ENCODE data around the gene BIRC7.
"Not testable (repeated sequence)": the region's sequence is repeated elsewhere in the genome, so short reads cannot be mapped to it uniquely, and the experiment has no call there.

Gene BIRC7

GRCh38 chr20:63249891-63250290, 14.2 kb downstream of the BIRC7 start:
- no peak for DNase-seq

DNA sequence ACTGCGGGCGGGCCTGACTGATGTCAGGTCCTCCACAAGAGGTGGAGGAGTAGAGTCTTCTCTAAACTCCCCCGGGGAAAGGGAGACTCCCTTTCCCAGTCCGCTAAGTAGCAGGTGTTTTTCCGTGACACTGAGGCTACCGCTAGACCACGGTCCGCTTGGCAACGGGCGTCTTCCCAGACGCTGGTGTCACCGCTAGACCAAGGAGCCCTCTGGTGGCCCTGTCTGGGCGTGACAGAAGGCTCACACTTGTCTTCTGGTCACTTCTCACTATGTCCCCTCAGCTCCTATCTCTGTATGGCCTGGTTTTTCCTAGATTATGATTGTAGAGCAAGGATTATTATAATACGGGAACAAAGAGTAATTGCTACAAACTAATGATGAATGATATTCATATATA, 15.6 kb downstream of the BIRC7 start:
- not testable (repeated sequence) for DNase-seq

DNA sequence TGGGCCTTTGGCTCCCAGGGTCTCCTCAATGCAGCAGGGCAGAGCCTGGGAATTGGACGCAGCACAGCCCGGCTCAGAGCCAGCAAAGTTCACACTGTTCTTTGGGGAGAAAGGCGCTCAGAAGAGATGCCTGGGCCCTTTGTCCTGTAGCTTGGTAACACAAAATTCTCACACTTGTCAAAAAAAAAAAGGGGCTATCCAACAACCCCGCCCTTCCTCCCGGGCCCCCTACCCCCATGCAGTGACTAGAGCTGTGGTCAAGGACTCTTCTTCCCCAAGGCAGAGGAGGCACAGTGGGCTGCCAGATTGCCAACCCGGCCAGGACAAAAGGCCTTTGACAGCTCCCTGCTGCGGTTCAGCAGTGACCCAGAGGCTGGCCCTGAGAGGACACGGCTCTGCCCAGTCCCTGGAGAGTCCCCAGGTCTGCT, 16.6 kb downstream of the BIRC7 start:
- DNase-seq: no peak

DNA sequence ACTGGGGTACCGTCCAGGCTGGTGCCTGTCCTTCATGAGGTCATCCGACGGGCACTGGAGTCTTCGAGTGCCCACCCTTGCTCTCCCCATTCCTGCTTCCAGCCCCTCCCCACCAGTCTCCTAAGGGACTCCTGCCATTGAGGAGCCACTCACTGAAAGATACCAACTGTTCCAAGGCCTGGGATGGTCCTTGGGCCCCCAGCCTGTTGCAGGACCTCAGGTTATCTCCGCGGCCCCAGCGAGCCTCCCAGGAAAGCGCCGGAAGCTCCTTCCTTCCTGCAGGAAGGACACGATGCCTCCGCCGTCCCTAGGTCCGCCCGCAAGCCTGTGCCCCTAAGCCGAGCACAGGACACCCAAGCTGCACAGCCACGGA, 17.3 kb downstream of the BIRC7 start:
- no peak for DNase-seq

- no peak for DNase-seq
These were observed 17.9 kb downstream of the BIRC7 start for GRCh38 chr20:63253438-63254231.

DNA sequence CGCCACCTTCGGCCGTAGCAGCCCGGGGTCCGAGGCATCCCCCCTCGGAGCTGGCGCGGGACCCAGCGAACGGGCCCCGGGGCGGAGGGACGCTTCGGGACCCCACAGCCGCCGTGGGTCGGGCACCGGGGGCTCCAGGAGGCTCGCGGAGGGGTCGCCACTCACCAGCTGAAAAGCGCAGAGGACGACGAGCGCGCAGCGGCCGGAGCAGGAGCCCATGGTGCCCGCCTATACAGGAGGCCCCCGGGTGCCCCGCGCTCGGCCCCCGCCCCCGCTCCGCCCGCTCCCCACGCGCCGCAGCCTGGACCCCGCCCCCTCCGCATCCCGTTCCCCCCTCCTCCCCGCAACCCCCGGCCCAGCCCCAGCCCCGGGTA, 18.5 kb downstream of the BIRC7 start, which contains the start of gene NKAIN4:
Gene NKAIN4, minus strand, starts transcription at position 232 of the 374 bp plus-strand sequence. Its CDS starts 13 bp downstream, at position 219.
- DNase-seq: no peak

DNA sequence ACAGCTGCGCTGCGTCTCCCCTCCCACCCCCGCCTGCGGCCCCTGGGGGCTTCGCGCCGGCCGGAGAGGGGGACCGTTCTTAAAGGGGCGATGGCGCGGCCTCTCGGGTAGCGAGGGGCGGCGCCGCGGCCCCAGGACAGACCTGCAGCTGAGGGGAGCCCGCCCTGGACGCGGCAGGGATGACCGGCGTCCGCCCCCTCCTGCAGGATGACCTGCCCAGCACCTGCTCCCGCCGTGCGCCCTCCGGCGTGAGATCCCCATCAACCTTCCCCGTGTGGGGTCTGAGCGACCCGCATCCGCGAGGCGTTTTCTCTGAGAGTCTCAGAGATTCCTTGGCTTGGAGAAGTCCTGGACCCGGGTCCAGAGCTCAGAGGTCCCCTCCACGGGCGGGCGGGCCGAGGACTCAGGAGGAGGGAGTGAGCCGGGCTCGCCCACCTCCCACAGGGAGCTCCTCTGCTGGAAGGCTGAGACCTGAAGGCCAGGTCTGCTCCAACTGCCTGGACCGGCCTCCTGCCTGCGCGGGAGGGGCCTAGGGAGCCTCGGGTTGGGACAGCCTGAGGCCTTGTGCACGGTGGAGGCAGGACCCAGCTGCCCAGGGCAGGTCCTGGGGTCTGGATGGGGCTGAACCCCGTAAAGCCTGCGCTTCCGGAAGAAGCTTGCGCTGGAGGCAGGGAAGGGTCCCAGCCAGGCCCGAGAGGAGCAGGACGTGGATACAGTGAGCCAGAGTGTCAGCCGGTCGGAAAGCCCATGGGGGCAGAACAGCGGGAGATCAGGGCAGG, 19.1 kb downstream of the BIRC7 start:
- no peak for DNase-seq

- no peak for DNase-seq
These were observed 20.4 kb downstream of the BIRC7 start for GRCh38 chr20:63255931-63256704.

DNA sequence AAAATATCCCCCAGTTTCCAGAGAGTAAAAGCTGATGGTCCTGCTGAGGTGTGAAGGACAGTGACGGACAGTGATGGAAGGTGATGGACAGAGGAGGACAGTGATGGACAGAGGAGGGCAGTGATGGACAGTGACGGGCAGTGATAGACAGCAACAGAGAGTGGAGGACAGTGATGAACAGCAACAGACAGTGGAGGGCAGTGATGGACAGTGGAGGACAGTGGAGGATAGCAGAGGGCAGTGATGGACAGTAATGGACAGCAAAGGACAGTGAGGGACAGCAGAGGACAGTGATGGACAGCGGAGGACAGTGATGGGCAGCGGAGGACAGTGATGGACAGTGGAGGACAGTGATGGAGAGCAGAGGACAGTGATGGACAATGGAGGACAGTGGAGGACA, 21.2 kb downstream of the BIRC7 start:
- no peak for DNase-seq

- DNase-seq: no peak
These were observed 21.9 kb downstream of the BIRC7 start for GRCh38 chr20:63257629-63258028.

DNA sequence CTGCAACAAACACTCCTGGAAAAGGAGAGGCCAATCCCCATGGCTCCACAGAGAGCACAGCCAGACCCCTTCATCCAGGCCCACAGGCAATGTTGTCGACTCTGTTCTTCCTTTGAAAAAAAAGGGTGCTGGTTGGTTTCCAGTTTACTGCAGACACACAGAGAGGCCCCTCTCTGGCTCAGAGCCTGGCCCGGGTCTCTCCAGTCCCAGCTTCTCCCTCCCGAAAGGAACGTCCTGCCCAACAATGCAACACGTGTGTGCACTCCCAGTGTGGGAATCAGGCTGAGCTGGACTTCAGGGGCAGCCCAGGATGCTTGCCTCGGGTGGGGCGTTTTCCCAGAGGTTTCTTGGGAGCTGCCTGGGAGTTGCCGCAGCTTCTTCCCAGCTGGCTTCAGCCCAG, 23.1 kb downstream of the BIRC7 start:
- DNase-seq: no peak

DNA sequence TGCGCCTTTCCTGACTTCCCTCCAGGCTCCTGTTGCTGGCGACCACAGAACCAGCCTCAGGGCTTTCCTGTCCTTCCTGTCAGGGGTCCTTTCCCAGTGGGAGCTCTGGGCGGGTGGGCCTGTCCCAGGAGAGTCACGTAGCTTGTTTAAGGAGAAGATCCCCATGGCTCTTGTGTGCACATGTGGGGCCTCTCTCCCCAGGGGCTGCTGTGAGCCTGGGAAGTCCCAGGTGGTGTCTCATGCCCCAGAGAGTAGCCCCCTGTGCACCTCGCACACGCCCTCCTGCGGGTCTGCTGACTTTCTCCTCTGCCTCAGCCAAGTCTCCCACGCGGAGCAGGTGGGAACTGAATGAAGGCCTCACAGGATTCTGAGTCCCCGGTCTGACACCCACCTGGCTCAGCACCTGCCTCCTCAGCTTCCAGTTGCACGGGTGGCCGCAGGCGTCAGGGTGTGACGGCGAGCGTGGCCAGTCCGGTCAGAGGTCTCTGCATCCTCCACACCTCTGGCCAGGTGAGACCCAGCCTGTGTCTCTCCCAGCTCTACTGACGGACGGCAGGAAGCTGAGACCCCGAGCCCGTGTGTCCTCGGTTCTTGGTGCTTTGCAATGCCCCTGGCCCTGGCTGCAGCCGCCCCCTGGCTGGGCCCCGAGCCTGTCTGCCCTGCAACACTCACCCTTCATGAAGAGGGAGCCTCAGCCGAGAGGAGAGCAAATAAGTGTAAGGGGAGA, 24.2 kb downstream of the BIRC7 start:
- no peak for DNase-seq

- no peak for DNase-seq
These were observed 24.8 kb downstream of the BIRC7 start for GRCh38 chr20:63260521-63260920.

GRCh38 chr20:63261060-63261794, 25.5 kb downstream of the BIRC7 start:
- no peak for DNase-seq

- no peak for DNase-seq
These were observed 26.3 kb downstream of the BIRC7 start for GRCh38 chr20:63261795-63262528.

GRCh38 chr20:63262836-63263235, 27.1 kb downstream of the BIRC7 start:
- no peak for DNase-seq

- DNase-seq: no peak
These were observed 28.3 kb downstream of the BIRC7 start for GRCh38 chr20:63264000-63264399.

- DNase-seq: no peak
These were observed 28.8 kb downstream of the BIRC7 start for GRCh38 chr20:63264519-63264918.

DNA sequence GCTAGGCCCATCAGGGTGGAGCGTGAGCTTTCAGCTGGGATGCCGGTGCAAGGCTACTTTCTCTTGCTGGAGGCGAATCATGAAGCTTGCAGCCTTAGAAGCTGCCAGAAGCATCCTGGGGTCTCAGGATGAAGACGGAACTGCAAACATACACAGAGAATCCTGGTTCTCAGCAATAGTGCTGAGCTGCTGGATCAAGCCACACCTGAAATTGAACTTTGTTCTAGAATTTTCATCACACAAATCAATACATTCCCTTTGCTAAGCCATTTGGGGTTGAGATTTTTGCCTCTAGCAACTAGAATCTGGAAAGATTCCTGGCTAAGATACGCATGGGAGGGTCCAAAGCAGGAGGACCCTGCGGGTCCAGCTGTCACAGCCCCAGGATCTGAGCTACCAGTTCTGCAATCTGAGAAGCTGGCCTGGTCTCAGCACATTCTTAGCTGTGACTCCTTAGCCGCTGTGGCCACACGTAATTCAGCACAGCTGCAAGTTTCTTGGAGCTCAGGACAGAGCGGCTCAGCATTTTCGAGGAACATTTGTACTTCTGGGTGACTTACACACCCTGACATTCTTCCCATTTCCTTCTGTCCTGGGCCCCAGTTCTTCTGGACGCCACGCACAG, 30.3 kb downstream of the BIRC7 start:
- no peak for DNase-seq

DNA sequence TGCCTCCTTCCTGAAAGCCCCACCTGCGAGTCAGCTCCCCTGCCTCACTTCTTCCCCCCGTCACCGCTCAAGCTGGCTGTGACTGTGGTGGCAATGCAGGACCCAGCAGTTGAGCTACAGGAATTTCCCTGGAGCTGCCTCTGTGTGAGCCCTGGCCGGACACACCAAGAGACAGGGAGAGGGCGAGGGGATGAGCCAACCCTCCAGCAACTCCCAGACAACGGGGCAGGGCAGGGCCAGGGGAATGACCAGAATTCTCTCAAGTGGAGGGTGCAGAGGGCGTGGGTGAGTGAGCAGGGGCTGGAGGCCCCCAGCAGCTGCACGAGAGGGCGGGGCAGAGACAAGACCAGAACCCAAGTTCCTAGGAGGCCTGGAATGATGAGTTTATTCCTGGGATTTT, 32.0 kb downstream of the BIRC7 start:
- DNase-seq: no peak

DNA sequence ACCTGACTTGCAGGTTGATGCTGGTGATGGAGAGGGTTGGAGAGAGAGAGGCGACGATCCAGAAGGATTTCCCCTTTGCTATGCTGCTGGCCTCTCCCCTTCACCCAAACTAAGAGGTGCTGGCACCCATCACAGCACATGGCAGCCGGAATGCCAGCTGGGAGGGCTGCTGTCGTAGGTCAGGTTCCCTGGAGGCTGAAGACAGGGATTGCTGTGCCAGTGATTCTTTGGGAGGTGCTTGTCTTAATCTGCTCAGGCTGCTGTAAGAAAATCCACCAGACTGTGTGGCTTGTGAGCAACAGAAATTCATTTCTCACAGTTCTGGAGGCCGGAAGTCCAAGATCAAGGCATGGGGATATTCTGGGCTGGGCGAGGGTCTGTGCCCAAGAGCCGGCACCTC, 32.6 kb downstream of the BIRC7 start:
- no peak for DNase-seq

All from T1000 (cell line).